CD4-positive, alpha-beta T cell treated with Interleukin-6 for 4 hours (primary cell): ENCODE data around the gene NCDN.
"Not testable (repeated sequence)": the region's sequence is repeated elsewhere in the genome, so short reads cannot be mapped to it uniquely, and the experiment has no call there.

Experiments
- DNase-seq: peaks from one replicate; pipeline ENCODE4 v3.0.0-alpha.2; 2020; ENCODE audit warnings: mixed read lengths

The NCDN gene

DNA sequence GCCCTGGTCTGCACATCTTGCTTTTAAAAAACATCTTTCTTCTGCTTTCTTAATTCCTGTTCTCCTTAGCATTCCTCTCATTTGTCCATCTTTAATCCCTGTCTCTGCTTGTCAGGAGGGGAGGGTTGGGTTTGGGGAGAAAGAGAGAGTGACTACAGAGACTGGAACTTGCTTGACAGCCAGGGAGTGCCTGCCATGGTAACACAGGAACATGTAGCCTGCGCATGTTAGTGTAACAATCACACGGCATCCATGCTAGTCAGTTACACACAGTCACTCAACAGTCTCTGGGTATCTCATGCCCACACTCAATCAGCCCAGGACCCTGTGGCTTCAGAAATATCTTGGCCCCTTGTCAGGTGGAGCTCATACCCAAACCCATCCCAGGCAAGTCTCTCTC lies 14.7 kb downstream of the NCDN start:
- no peak for DNase-seq

DNA sequence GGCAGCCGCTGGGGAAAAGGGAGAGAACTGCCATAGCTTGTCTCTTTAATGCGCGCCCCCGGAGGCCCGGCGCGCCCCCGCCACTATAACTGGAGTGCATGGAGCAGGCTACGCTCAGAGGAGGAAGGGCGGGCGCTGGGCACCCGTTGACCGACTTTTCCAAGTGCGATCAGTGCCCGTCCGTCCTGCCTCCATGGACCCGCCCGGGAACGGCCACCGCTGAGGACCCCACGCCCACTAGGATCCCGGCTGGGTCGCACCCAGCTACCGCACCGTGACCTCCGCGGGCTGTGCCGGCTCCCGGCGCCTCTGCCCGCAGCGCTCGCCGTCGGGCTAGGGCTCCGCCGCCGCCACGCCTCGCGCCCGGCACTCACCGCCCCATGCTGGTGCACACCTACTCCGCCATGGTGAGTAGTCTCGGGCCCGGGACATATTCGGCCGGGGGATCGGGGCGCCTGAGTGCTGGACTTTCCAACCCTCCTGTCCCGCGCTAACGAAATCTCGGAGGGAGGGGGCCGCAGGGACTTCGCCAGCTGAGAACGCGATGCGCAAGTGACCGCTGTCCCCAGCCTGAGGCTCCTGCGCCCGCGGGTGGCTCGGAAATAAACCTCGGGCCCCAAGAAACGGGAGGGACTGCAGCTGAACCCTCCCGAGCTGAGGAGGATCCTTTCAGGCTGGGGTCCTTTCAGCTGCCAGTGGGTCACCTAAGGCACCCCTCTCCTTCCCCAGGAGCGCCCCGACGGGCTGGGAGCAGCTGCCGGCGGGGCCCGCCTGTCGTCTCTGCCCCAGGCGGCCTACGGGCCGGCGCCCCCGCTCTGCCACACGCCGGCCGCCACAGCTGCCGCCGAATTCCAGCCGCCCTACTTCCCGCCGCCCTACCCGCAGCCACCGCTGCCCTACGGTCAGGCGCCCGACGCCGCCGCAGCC lies 15.9 kb downstream of the NCDN start, which contains the start of gene TFAP2E:
TFAP2E (plus strand) TSS at position 117 of the 927 bp plus-strand sequence; CDS start at position 381, 264 bp downstream.
- DNase-seq, result no peak

DNA sequence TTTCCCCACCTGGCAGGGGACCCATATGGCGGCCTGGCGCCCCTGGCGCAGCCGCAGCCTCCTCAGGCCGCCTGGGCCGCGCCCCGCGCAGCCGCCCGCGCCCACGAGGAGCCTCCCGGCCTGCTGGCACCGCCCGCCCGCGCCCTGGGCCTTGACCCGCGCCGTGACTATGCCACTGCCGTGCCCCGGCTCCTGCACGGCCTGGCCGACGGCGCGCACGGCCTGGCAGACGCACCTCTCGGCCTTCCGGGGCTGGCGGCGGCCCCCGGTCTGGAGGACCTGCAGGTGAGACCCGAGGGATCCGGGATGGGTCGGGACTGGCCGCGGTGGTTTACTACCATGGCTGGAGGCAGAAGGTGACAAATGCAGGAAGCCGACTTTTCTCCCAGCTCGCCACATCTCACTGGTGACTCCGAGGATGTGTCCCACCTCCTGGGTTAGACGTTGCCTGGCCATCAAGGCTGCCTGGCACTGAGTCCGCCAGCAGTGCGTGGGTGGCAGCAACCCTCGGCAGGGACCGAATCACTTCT lies 16.6 kb downstream of the NCDN start:
- no peak for DNase-seq

DNA sequence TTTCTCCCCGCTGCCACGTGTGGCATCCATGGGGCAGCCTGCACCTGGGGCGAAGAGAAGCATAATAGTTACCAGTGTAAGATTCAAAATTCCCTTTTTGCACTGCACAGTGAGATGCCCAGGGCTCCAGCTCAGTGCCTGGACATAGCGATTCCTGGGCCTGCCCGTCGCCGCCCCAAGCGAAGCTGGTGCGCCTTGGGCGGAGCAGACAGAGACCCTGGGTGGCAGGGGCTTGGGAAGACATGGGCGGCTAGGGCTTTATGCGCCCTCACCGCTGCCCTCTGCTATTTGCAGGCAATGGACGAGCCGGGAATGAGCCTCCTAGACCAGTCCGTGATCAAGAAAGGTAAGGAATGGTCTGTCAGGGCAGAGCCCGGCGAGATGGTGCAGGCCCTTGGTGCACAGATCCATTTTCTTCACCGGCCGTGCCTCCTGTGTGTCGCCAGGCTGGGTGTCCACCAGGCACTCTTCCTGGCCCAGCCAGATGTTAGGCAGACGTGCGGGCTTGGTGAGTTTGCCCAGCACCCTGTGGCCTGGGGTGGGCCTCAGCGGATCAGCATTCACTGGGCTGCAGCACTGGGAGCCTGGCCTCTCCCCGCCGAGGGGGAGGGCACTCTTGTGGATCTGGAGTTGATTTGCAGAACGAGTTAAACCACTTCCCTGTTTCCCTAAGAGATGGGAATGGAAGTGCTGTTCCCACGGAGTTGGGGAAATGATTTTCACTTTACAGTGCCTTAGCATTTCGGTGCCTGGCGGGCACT lies 17.2 kb downstream of the NCDN start:
- DNase-seq, result no peak

DNA sequence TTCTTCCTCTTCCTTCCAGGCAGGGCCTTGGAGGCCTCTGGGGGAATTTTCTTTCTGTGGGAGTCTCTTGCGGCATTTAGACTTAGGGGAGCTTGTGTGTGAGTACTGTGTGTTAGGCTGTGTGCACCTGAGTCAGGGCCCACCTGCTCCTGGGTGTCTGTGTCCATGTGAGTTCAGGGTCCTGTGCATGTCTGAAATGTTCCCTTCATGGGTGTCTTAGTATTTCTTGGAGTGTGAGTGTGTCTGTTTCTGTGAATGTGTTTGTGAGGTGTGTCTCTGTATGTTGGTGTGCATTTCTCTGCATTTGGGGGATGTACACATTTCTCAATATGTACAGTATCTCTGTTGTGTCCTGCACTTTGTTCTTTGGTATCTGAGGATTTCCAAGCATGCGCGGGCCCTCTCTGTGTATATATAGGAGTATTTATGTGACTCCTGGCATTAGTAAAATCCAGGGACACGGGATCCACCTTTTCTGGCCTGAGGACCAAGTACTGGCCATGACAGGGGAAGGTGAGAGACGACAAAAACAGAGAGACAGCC lies 17.9 kb downstream of the NCDN start:
- no peak for DNase-seq

DNA sequence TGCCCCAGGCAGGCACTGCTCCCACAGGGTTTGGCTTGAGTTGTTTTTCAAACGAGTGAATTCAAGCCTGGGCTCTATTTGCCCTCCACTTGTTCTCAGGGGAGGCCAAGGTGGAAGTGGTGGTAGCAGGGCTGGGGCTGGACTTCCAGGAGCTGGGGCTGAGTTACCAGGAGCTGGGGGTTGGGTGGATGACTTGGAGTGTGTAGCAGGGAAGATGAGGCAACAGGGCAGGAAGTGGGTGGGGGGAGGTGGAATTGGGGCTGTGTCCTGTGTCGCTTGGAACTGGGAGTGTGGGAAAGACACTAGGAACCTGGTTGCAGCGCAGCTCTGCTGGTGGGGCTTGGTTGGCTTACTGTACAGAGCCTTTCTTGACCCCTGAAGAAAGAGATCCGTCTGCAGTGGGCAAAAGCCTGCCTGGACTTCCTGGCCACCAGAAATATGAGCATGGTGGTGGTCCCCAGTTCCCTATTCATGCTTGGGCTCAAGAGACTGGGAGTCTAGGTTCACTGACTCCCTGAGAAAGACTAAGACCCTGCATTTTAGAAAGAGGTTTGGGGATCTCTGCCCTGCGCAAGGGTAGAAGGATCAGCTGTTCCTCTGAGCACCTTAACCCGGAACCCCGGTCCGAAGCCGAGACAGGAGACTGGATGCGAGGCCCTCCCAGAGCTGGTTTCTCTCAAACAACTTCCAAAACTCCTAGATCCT lies 18.6 kb downstream of the NCDN start:
- no peak for DNase-seq

DNA sequence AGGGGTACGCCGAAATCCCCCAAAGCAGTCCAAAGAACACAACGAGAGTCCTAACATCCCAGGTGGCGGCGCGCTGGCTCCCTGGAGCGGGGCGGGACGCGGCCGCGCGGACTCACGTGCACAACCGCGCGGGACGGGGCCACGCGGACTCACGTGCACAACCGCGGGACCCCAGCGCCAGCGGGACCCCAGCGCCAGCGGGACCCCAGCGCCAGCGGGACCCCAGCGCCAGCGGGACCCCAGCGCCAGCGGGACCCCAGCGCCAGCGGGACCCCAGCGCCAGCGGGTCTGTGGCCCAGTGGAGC lies 19.1 kb downstream of the NCDN start:
- DNase-seq, result not testable (repeated sequence)

DNA sequence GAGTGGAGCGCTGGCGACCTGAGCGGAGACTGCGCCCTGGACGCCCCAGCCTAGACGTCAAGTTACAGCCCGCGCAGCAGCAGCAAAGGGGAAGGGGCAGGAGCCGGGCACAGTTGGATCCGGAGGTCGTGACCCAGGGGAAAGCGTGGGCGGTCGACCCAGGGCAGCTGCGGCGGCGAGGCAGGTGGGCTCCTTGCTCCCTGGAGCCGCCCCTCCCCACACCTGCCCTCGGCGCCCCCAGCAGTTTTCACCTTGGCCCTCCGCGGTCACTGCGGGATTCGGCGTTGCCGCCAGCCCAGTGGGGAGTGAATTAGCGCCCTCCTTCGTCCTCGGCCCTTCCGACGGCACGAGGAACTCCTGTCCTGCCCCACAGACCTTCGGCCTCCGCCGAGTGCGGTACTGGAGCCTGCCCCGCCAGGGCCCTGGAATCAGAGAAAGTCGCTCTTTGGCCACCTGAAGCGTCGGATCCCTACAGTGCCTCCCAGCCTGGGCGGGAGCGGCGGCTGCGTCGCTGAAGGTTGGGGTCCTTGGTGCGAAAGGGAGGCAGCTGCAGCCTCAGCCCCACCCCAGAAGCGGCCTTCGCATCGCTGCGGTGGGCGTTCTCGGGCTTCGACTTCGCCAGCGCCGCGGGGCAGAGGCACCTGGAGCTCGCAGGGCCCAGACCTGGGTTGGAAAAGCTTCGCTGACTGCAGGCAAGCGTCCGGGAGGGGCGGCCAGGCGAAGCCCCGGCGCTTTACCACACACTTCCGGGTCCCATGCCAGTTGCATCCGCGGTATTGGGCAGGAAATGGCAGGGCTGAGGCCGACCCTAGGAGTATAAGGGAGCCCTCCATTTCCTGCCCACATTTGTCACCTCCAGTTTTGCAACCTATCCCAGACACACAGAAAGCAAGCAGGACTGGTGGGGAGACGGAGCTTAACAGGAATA lies 19.7 kb downstream of the NCDN start:
- DNase-seq, result peak; percentile 73

DNA sequence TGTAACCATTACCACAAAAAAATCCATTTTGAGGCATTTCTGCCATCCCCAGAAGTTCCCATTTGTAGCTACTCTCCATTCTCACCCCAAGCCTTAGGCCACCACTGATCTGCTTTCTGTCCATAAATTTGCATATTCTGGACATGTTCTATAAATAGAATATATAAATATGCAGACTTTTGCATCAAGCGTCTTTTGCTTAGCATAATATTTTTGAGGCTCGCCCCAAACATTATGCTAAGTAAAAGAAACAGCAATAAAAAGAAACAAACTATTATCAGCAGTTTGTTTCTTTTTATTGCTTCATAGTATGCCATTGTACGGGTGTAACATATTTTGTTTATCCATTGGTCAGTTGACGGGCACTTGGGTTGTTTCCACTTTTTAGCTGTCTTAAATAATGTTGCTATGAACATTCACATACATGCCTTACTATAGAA lies 23.4 kb downstream of the NCDN start:
- DNase-seq, result no peak

DNA sequence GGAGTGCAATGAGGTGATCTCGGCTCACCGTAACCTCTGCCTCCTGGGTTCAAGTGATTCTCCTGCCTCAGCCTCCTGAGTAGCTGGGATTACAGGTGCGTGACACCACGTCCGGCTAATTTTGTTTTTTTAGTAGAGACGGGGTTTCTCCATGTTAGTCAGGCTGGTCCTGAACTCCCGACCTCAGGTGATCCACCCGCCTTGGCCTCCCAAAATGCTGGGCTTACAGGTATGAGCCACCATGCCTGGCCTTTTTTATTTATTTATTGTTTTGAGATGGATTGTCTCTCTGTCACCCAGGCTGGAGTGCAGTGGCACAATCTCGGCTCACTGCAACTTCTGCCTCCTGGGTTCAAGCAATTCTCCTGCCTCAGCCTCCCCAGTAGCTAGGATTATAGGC lies 24.0 kb downstream of the NCDN start:
- DNase-seq, result not testable (repeated sequence)

DNA sequence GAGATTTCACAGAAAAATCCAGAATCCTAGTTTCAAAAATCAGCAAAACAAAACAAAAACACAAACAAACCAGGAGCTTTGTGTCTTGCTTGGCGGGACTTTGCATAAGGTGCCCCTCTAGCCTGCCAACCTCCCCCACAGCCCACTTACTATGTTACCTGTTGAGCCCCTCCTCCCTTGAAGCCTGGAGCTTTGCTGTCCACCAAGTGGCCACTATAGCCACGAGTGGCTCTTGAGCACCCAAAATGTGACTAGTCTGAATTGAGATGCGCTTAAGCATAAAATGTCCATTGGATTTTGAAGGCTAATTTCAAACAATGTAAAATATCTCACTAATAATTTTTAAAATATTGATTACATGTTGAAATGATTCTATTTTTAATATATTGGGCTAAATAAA lies 27.7 kb downstream of the NCDN start:
- no peak for DNase-seq

DNA sequence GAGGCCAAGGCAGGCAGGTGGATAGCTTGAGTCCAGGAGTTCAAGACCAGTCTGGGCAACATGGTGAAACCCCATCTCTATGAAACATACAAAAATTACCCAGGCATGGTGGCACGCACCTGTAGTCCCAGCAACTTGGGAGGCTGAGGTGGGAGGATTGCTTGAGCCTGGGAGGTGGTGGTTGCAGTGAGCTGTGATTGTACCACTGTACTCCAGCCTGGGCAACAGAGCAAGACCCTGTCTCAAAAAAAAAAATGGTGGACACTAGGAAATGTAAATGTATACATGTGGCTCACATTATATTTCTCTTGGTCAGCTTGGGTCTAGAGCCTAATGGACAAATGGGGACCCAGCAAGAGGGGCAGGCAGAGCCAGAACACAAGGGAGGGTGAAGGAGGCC lies 28.2 kb downstream of the NCDN start:
- not testable (repeated sequence) for DNase-seq

DNA sequence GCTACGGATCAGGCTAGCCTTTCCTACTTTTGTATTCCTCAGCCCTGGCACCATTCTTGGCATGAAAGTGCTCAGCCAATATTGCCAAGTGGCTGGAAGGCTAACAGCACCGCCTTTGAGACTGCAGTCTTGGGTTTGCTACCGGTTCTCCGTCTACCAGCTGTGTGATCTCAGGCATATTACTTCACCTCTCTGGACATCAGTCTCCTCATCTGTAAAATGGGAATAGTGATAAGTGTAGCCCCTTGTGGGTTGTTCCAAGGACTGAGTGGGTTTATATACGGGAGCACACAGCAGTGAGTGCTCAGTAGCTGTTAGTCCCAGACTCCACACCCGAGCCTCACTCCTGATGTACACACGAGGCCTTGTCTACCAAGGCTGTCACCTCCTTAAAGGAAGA lies 29.2 kb downstream of the NCDN start:
- no peak for DNase-seq

DNA sequence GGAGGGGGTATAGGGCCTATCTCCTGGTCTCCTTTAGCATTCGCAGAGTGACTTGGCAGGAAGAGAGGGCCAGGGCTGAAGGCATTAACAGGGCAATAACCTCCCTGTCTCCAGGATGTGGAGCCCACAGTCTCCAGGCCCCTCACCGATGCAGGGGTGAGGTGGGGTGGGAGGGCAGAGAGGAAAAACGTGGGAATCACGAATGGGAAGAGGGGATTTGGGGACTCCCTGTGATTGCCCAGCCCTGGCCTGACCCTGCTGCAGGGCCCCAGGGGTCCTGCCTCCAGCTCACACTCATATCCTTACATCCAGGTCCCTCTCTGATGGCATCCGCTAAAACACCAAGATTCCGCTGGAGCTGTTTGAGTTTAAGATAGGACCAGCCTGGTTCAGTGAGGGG lies 30.1 kb downstream of the NCDN start:
- DNase-seq, result no peak

DNA sequence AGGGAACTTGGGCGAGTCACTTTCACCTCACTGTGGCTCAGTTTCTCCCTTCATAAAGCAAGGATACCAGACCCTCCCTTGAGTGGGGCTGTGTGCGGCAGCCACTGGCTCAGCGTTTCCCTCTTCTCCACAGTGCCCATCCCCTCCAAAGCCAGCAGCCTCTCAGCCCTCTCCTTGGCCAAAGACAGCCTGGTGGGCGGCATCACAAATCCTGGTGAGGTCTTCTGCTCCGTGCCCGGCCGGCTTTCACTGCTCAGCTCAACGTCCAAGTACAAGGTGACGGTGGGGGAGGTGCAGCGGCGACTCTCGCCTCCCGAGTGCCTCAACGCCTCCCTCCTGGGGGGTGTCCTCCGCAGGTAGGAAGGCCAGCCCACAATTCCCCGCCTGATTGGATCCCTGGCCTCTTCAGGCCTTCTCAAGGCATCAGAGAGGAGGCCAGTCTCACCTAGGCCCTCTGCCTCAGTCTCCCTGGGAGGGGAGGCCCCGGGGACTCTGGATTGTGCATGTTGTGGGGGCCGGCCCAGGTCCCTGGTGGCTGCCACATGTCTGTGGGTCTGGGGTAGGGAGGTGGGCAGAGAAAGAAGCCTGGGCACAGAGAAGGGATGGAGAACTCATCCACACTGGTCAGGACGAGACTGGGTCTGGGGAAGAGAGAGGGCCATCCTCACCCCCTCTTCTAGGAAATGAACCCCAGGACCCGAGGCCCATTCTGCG lies 30.8 kb downstream of the NCDN start:
- no peak for DNase-seq

DNA sequence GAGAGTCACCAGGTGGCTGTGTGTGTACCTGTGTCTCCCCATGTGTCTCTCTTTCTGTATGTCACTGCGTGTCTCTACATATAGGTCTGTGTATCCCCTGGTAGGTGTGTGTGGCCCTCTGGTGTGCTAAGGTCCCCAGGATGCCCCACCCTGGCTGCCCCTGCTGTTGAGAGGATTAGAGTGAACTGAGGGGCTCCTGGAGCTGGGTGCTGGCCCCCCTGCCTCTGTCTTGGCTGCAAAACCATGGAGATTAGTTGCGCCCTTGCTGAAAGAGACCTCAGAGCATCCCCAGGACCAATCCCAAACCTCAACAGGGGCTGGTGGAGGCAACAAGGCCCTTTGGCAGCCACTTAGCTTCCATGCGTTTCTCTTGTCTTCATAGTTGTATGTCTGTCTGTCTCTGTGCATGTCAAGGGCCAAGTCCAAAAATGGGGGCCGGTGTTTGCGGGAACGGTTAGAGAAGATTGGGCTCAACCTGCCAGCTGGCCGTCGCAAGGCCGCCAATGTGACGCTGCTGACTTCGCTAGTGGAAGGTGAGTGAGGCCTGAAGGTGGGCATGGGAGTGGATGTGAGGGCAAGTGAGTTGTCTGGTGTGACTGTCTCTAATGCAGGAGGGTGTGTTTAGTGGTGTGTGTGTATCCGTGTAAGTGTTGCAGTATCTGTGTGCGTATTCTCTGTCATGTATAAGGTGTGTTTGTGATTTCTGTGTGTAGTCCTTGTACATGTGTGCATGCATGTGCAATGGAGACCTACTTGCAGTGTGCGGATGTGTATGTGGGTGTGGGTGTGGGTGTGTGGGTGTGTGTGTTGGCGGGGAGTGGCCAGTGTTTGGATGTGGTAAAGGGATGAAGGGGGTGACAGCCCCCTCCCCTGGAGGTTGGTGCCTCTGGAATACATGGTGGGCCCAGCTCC lies 32.2 kb downstream of the NCDN start:
- no peak for DNase-seq

DNA sequence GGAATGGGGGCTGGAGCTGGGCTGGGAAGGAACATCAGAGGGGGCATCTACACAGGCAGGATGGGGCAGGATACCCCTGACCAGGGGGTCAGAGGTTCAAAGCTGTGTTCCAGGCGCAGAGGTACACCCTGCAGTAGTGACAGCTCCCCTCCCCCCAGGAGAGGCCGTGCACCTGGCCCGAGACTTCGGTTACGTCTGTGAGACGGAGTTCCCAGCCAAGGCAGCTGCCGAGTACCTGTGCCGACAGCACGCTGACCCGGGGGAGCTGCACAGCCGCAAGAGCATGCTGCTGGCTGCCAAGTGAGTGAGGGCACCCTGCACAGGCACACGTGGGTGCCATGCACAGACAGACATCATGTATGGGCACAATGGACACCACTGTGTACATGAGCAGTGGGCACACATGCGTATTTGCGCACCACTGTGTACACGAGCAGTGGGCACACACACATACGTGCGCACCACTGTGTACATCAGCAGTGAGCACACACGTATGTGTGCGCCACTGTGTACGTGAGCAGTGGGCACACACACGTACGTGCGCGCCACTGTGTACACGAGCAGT lies 33.0 kb downstream of the NCDN start:
- DNase-seq, result no peak

DNA sequence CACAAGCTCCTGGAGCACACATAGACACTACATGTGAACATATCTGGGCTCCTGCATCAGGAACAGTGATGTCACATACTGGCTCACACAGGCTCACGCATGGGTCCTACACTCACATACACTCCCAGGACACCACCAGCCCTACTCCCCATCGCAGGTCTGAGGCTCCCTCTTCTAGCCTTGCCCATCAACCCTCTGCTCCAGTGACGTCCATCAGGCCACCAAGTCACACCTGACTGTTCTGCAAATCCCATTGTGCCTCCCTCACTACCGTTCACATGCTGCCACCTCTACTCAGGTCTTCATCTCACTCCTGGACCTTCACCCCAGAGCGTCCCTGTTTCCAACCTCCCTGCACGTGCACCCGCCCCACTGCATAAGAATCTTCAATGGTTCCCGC lies 33.6 kb downstream of the NCDN start:
- DNase-seq, result no peak

DNA sequence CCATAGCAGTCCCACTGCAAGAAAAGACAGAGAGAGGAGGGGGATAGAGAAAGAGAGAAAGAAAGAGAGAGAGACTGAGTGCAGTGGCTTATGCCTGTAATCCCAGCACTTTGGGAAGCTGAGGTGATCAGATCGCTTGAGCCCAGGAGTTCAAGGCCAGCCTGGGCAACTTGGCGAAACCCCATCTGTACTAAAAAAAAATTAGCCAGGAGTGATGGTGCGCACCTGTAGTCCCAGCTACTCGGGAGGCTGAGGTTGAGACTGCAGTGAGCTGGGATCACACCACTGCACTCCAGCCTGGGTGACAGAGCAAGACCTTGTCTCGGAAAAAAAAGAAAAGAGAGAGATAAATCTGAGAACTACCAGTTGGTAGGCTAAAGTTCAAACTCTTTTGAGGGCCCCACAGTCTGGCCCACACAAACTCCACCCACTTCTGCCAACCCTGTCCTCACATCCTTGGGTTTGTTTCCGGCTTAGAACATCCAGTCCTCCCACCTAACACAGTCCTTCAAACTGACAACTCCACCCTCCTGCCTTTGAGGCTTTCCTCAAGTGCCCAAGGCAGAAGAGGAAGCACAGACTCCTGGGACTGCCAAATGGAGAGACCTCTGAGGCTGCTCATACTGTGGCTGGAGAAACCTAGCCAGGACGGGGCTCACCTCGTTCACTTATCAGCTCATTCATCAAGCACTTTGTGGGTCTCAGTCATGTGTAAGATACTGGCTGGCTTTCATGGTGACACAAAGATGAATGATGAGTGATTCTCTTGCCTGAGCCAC lies 35.6 kb downstream of the NCDN start:
- no peak for DNase-seq
